ENCODE results near the gene GNA14.

GRCh38 chr9:77541600-77541999, 106.5 kb downstream of the GNA14 start:
- no peak for TF ChIP-seq POLR2A (IDR thresholded peaks at IDR 0.05; ENCODE audit: low read length)
- no peak for TF ChIP-seq GATA1 (IDR thresholded peaks at IDR 0.05; ENCODE audit: low read depth, low read length)
